GM18870 (cell line): Measurements from ENCODE around the gene PLSCR2.
"Not testable (repeated sequence)": the region's sequence is repeated elsewhere in the genome, so short reads cannot be mapped to it uniquely, and the experiment has no call there.

ENCODE experiments used
- ATAC-seq: cut with Tn5 transposase; IDR thresholded peaks from one replicate; pipeline ENCODE4 v1.9.1; 2021; ENCODE audit warnings: moderate library complexity; ENCODE audit not compliant: unreplicated experiment

PLSCR2 gene

GRCh38 chr3:146469150-146470017 lies at the start of gene PLSCR2:
Gene PLSCR2 (minus strand): TSS chr3:146469561. CDS start chr3:146459904, 9,657 bp downstream.
- peak; percentile 89 for ATAC-seq

DNA sequence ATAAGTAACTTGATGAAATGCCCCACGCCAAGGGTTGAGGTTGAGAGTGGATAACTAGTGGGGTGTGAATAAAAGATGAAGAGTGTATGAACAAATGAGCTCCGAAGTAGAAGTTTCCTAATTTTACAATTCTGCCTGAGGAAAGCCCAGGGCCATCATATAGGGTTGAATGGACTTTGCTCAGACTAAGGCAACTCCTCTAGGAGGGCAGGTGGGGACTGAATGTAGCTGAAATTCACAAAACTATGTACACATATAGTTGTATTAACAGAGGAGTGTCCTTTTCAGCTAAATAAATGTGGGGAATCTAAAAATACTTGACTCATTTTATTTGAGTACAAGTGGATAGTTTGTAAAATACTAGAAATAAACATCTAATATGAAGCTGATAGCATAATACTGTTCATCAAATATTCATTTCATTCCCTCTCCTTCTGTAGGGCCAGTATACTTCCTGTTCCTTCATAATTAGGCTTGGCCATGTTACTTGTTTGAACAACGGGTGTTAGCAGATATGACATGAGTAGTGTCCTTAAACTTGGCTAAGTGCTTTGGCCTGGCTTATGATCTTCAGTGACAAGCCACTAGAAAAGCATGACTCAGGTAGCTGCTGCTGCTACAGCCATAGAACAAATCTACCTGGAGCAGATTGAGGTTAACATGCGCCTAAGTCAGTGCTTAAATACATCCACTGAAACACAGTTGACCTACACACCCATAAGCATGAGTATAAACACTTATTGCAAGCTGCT lies 48.5 kb upstream of the PLSCR2 start:
- ATAC-seq = no peak

- peak; percentile 52 for ATAC-seq
These were observed 44.2 kb upstream of the PLSCR2 start for GRCh38 chr3:146513386-146514051.

DNA sequence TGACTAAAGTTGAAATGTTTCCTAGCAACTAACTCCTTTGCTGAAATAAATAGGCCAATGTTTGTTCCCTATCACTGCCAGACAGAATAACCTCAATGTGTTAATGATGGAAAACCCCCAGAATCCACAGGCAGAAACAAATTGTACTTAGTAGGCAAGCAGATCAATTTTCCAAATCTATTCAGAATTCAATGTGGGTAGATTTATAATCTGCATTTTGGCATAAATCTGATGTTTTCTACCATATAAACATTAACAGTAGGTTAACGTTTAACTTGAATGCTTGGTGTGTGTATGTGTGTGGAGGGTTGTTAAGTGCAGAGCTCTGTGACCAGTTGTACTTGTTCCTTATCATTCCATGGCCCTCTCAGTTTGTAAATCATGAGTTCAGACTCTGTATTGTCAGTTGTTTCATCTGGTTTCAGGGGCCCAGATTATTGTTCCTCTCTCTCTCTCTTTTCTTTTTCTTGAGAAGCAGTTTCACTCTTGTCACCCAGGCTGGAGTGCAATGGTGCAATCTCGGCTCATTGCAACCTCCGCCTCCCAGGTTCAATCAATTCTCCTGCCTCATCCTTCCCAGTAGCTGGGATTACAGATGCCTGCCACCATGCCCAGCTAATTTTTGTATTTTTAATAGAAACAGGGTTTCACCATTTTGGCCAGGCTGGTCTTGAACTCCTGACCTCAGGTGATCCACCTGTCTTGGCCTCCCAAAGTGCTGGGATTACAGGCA lies 42.2 kb upstream of the PLSCR2 start:
- ATAC-seq = no peak

DNA sequence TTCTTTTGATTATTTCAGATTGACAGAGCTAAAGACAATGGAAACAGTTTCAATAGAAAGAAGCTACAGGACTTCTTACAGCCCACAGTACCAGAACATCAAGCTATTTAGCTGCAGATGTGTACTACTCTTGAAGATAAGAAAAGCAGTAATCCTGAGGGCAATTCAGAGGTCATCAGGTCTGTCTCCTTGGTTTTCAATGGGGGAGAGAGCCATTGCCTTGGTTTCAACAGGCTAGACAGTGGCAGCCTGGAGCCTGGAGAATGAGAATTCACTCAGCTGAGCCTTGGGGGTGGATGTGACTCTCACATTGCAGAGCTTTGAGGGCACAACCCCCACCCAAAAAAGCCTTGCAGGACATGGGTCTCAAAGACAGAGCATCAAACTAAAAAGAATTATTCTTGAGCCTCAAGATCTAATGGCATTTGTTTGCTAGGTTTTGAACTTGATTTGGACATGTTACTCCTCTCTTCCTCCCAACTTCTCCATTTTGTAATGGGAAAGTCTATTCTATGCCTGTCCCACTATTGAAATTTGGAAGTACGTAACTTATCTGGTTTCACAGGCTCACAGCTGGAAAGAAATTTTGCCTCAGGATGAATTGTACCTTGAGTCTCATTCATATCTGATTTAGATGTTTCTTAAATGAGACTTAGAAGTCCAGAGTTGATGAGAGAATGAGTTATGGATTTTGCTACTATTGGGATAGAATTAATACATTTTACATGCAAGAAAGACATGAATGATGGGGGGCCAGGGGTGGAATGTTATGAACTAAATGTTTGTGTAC lies 38.2 kb upstream of the PLSCR2 start:
- no peak for ATAC-seq

DNA sequence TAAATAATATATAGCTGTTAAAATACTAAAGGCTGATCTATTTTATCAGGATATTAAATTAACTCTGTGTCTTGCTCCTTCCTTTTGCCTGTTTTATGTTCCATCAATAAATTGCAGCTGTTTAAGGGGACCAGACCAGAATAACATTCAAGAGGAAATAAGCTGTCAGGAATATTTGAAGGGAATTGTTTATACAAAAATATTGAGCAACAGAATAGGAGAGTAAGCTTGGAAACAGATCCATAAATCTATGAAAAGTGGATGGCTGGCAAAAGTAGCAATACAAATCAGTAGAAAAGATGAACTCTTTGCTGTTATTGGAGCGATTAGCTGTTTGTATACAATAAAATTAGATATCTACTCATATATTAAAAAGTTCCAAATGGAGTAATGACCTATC lies 36.2 kb upstream of the PLSCR2 start:
- ATAC-seq = no peak

GRCh38 chr3:146504498-146505197 lies 35.3 kb upstream of the PLSCR2 start:
- no peak for ATAC-seq

- ATAC-seq = peak; percentile 98
These were observed 34.3 kb upstream of the PLSCR2 start for GRCh38 chr3:146503461-146504202.

DNA sequence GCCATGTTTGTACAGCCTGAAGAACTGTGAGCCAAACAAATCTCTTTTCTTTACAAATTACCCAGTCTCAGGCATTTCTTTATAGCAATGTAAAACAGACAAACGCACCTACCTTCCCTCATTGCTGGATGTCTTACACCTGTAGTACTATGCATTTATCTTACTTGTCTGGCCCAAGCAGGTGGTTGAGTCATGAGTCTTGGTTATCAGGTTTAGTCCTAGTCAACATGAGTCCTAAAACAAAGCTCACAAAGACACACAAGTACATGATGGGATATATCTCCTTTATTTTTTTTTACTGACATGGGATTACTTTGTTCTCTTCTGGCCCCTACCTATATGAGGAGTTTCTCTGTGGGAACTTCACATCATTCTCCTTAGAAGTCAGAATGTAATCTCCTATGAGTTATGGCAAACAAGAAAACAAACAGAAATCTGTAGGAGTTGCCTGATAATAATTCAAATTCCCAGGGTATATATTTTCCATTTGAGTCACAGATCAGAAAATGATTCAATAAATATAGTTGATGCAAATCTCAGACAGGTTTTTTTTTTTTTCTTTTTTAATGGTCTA lies 33.6 kb upstream of the PLSCR2 start:
- ATAC-seq = no peak

DNA sequence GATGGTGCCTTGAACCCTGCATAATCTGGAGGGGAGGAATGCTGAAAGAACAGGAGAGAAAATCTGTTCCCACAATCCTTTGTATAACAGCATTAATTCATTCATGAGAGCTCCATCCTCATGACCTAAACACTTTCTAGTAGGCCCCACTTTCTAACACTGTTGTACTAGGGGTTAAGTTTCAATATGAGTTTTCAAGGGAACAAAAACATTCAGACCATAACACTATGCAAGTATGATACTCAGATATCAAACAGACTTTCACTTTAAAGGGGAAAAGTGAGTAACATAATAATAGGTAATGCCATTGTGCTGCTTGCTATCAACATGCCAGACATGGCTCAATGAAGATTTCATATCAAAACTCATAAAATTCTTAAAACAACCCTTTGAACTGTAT lies 32.4 kb upstream of the PLSCR2 start:
- peak; percentile 25 for ATAC-seq

DNA sequence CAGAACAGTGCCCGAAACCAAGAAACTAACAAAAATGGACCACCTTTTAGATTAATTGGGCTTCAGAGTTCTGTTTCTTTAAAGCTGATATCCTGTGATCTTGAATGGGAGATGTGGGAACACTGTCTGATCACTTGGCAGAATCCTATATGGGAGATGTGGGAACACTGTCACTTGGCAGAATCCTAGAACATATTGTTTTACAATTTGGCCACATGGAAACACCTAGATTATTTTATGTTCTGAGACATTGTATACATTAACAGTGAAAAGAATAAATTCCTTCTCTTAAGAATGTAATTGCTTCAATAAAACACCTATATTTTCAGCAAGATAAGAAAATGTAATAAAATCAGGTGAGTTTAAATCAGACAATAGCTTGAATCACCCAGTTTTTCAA lies 30.3 kb upstream of the PLSCR2 start:
- no peak for ATAC-seq

- no peak for ATAC-seq
These were observed 28.8 kb upstream of the PLSCR2 start for GRCh38 chr3:146498002-146498736.

DNA sequence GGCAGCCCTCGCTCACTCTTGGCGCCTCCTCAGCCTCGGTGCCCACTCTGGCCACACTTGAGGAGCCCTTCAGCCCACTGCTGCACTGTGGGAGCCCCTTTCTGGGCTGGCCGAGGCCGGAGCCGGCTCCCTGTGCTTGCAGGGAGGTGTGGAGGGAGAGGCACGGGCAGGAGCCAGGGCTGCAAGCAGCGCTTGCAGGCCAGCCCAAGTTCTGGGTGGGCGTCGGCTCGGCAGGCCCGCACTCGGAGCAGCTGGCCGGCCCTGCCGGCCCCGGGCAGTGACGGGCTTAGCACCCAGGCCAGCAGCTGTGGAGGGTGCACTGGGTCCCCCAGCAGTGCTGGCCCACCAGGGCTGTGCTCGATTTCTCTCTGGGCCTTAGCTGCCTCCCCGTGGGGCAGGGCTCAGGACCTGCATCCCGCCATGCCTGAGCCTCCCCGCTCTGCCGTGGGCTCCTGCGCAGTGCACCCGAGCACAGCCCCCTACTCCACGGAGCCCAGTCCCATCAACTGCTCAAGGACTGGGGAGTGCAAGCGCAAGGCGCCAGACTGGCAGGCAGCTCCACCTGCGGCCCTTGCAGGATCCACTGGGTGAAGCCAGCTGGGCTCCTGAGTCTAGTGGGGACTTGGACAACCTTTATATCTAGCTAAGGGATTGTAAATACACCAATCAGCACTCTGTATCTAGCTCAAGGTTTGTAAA lies 27.9 kb upstream of the PLSCR2 start:
- ATAC-seq = not testable (repeated sequence)

DNA sequence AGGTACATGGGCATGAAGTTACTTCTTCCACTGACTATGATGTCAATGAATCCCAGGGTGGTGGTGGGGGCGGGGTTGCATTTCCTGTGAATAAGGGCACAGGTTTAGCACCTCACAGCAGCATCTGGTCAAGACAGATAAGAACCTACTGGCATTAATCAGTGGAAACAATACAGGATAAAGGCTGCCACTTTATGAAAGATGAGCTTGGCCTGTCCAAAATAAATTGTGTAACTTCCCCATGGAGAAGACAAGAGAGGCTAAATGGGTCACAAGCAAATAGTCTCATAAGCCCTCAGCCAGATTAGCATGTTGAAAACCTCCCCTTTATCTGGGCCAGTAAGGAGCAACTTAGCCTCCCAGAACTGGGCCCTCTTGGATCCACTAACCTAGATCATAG lies 27.4 kb upstream of the PLSCR2 start:
- no peak for ATAC-seq

DNA sequence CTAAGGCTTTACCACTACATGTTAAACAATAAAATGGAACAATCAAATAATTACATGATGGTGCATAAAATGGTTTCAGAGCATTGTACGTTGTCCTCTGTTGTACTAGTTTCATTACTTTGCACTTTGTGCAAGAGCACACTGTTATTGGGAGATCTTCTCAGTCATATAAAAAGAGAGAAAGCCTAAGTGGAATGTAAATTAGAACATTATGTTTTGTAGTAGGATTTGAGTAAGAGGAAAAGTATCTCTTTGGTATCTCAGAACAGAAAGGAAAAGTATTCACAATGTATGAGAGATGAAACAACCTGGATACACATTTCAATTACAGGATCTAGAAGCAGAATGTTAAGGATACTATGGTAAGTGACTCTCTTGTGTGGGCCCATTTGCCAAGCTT lies 26.9 kb upstream of the PLSCR2 start:
- no peak for ATAC-seq

GRCh38 chr3:146493761-146494160 lies 24.4 kb upstream of the PLSCR2 start:
- ATAC-seq = no peak

- no peak for ATAC-seq
These were observed 23.9 kb upstream of the PLSCR2 start for GRCh38 chr3:146493221-146493620.
